COLO829 (cell line): Measurements from ENCODE around the gene SLC7A10.
"Not testable (repeated sequence)": the region's sequence is repeated elsewhere in the genome, so short reads cannot be mapped to it uniquely, and the experiment has no call there.

Experiments
- DNase-seq: peaks from one replicate; pipeline ENCODE4 v3.0.0; 2012; ENCODE audit warnings: low spot score

SLC7A10 gene

DNA sequence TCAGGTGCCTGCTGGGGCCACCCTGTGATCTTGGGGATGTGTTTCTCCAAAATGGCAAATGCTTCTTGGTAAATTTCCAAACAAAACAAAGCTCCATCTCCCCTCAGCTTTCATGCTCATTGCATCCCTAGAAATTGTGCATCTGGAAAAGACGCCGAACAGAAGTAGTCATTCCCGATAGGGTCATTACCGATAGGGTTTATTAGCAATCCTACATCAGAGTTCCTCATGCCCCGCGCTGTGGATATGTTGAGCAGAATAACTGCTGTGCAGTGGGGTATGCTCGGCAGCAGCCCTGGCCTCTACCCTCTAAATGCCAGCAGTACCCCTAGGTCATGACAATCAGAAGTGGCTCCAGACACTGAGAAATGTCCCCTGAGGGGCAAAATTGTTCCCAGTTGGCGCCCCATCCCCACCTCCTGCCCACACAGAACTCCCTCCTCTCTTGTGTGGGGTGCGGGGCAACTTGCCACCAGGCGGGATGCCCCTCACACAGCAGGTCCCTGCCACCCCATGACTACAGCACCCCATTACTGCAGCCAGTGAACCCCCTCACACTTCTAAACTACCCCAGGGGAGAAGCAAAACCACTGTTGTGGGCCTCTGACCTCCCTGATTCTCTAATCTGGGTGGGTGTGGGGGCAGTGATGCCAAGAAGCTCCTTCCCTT is 13.0 kb upstream of the SLC7A10 start:
- no peak for DNase-seq

DNA sequence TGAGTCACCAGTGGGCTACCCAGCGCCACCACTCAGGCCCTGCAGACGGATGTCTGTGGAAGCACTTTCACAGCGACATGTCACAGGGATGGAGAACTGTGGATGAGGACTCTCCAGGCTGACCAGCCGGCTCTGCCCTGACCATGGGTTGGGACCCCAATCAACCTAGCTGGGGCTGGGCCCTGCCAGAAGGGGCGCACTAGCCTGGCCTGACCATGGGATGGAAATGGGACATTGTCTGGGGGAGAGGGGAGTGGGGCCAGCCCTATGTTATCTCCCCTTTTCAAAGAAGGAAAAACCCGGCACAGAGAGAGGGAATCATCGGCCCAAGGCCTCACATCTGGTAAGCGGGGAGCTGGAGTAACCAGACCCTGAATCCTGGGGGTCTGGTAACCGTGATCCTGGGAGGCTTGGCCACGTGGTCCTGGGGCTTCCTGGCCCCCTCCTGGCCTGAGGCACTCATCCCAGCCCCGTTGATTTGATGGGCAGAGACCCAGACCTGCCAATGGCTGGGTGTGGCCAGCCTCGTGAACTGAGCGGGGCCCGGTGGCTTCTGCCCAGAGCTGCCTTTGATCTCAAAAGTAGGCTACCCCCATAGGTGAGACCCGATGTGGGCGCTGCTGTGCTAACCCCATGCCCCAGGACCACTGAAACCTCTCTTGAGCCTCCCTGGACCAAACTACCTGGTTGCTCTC is 11.2 kb upstream of the SLC7A10 start:
- DNase-seq: no peak

GRCh38 chr19:33235996-33236350 is 10.3 kb upstream of the SLC7A10 start:
- DNase-seq: no peak

- DNase-seq: peak; percentile 64
Observed at GRCh38 chr19:33235269-33235995, 9.8 kb upstream of the SLC7A10 start.

DNA sequence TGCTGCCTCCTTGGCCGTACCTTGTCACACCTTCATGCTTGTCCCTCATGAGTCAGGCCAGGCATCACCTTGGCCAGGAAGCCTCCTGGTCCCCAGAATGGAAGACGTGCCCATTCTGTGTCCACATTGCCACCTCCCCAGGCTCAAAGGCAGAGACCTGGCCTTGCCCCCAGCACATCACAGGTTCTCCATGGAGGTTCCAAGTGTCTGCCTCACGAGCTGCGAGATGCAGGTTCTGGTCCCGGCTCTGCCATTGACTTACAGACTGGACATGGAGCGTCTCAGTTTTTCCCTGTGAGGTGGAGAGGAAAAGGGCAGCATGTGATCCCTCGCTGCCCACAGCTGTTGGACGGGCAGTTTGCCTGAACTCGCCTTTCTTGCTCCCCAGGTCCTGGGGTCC is 9.1 kb upstream of the SLC7A10 start:
- no peak for DNase-seq

- no peak for DNase-seq
Observed at GRCh38 chr19:33234092-33234491, 8.4 kb upstream of the SLC7A10 start.

GRCh38 chr19:33233056-33233873 is 7.6 kb upstream of the SLC7A10 start:
- no peak for DNase-seq

- DNase-seq: no peak
Observed at GRCh38 chr19:33232656-33233055, 7.0 kb upstream of the SLC7A10 start.

GRCh38 chr19:33231511-33231910 is 5.9 kb upstream of the SLC7A10 start:
- DNase-seq: no peak

DNA sequence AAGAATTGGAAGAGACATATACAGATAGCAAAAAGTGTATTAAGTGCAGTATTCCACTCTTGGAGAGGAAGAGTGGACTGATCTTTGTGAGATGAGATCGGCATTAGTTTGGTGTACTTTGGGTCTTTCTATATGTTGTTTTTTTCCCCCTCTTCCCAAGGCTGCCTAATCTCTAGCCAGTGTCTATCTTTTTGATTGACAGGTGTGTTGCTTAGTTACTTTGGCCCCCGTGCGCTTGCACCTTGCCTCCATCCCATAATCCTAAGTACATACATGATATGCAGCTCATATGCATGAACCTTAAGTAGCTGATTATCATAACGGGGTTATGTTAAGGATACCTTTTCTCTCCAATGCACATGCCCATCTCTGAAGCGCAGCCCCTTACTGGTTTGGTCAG is 4.3 kb upstream of the SLC7A10 start:
- DNase-seq: no peak

- no peak for DNase-seq
Observed at GRCh38 chr19:33227870-33228599, 2.4 kb upstream of the SLC7A10 start.

- DNase-seq: no peak
Observed at GRCh38 chr19:33227242-33227650, 1.6 kb upstream of the SLC7A10 start.

DNA sequence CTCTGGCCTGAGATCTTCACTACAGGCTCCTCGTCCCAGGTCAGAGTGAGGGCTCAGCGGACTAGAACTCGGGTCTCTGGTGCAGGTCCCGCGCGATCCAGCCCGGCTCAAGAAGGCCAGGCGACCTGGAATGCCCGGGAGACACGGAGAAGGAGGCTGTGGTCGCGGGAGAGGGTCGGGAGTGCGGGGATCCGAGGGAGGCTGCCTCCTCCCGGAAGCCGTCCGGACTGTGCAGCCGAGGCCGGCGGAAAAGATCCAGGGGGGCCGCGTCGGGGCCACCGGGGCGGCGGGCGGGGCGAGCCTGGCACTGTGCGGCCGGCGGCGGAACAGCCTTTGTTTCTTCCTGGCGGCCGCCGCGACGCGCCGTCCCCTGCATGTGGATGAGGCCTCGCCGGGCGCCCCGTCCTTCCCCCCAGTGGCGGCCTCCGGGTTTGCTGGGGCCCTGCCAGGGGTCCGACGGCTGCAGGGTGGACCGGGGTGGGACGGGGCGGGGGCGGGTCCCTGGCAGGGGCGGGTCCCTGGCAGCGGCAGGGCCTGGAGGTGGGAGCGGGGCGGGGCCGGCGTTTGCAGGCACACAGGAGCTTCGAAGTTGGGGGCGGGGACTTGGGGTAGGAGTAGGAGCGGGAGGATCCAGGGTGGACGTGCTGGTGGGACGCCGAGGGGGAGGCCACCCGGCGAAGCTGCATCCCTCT is 1.0 kb upstream of the SLC7A10 start:
- DNase-seq: no peak

DNA sequence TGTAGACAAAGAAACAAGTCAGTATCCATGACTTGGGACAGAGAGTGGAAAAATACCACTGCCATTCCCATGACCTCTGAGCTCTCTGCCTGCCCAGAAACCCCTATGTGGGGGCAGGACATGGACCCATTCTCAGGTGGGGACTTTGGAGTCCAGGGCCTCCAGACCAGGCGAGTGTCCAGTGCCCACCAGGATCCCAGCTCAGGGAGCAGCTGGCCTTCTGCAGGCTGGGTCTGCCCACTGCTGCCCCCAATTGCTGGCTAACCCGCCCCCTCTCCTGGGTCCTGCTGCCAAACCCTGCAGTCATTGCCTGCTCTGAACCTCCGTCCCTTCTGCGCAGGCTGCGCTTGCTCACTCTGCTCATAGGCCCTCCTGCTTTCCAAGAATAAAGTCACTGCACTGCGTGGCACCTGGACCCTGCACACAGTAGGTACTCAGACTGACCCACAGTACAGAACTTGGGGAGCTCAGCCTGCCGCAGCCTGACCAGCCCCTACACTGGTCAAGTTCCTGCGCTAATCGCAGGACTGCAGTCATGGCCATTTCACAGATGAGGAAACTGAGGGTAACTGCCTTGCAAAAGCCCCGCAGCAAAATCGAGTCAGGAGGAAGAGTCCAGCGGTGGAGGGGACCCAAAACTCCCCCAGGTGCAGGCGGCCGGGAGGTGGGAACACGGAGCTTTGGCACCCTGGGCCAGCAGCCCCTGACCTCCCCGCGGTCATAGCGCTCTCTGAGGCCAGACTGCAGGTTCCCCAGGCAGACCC is 774 bp downstream of the SLC7A10 start:
- DNase-seq: no peak

GRCh38 chr19:33222255-33222654 is 3.4 kb downstream of the SLC7A10 start:
- not testable (repeated sequence) for DNase-seq

DNA sequence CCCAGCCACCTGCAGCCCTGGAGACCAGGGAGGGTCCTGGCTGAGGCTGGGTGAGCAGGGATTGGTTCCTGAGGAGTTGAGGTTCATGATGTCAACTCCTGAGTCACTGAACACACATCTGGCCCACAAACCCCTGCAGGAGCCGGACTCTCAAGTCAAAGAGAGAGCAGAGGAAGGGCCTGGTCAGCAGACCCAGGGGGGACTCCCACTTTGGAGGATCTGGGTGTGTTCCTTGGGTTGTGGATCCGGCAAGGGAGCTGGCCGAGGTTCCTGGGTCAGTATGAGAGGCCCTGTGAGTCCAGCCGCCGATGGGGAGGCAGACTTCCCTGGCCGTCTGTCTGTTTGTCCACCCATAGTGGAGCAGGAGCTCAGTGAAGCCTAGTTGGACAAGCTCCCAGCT is 4.0 kb downstream of the SLC7A10 start:
- no peak for DNase-seq

DNA sequence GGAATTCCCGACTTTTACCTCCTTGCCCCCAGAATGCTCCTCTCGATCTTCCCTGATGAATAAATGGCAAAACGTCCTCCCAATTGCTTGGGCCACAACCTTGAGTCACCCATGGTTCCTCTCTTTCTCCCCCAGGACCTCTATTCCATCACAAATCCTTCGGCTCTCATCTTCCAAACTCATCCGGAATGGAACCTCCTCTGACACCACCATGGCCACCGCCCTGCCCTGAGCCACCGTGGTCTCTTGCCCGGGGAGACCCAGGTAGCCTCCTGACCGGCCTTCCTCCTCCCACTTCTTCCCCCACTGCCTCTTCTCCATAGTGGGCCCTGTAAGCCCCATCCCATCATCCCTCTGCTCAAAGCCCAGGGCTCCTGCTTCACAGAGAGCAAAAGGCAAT is 4.9 kb downstream of the SLC7A10 start:
- no peak for DNase-seq

DNA sequence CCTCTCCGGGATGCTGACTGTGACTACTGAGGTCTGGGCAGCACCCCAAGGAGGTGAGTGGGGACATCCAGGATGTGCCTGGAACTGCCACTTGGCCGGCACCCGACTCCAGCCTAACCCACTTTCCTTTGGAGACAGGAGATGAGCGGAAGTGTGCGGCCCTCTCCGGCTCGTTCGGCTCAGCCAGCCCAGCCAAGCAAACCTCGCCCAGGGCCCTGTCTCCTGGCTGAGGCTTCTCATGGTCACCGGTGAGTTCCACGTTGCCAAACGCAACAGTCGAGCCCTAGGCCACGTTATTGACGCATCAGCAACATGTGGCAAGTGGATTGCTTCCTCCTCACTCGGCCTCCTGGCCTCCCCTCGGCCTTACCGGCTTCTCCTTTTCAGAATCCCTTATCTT is 5.5 kb downstream of the SLC7A10 start:
- DNase-seq: no peak

- DNase-seq: peak; percentile 93
Observed at GRCh38 chr19:33219261-33219815, 6.3 kb downstream of the SLC7A10 start.

GRCh38 chr19:33217881-33218280 is 7.8 kb downstream of the SLC7A10 start:
- DNase-seq: no peak
